Esophagus mucosa (tissue), 1 donor: ENCODE data around the gene LTBP1. TPM values are rescaled to one million over a fixed set of nuclear protein-coding genes. Genes with fewer than 3 reads are reported as not detected.

Experiments used
- ATAC-seq: fragments of 200-7000 bp; cut with Tn5 transposase; one replicate; pipeline ENCODE4 v1.9.1; 2020
- total RNA-seq: library from RNA; stranded (reverse); gene quantifications from one replicate; pipeline ENCODE4 v1.2.4, GENCODE V29; 2023
- donor health status: DM: yes; HTN: yes; CAD: no.

Gene LTBP1
- total RNA-seq, 1 donor from 2014 or later: 33.8 TPM

GRCh38 chr2:33083699-33084387 lies 137.1 kb downstream of the LTBP1 start:
- ATAC-seq: no peak

- no peak for ATAC-seq
Observed at GRCh38 chr2:33084433-33084832, 137.7 kb downstream of the LTBP1 start.

- no peak for ATAC-seq
Observed at GRCh38 chr2:33085646-33086045, 138.9 kb downstream of the LTBP1 start.

GRCh38 chr2:33086400-33087015 lies 139.8 kb downstream of the LTBP1 start:
- peak; percentile 76 for ATAC-seq

DNA sequence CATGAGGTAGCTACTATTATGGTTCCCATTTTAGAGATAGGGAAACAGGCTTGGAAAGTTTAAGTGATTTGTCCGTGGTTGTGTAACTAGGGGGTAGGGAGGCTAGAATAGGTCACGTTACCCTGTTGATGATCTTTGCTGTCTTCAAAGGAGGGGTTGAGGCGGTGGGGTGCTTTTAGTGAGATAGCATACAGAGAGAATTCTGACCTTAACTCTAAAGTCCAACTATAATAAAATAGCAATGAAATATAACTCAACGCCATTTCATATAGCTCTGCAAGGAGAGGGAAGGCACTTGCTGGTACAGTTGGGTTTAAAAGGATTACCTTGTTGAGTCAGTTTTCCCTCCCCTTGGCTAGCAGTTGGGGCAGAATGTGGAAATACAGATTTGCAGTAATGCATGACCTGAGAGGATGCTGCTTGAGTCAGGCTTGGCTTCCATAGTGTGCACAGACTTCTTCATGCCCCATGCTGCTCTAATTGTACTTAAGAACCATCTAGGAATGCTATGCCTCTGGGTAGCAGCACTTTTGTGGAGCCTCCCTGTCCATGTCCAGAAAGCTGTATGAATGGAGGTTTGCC lies 143.9 kb downstream of the LTBP1 start:
- peak; percentile 80 for ATAC-seq

- no peak for ATAC-seq
Observed at GRCh38 chr2:33091541-33092123, 144.9 kb downstream of the LTBP1 start.

DNA sequence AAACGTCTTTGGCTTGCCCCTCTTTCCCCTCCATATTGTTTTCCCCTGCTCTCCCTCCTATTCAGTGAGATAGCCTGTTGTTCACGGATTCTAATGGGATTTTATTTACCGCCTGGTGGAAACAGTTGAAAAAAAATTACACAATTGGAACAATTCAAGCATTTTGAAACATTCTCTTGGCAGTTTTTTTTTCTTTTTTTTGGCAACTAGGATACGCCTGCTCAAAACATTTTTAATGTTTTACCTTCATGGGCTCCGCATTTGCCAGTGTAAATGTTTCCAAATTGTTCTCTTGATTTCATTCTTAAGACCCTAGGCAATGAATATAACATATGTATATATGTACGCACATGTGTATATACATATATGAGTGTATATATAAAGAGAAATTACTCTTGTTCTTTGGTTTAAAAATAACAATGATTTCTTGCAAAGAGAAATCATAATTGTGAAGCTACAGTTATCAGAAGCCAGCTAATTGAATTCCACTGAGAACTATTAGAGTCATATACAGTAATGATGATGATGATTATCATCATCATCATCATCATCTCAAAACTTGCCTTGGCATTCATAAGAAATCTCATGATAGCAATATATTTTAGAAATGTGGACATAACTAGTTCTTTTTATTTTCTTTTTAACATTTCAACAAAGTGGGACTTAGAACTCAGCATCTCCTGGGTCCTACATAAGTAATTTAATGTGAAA lies 146.7 kb downstream of the LTBP1 start:
- ATAC-seq: no peak

DNA sequence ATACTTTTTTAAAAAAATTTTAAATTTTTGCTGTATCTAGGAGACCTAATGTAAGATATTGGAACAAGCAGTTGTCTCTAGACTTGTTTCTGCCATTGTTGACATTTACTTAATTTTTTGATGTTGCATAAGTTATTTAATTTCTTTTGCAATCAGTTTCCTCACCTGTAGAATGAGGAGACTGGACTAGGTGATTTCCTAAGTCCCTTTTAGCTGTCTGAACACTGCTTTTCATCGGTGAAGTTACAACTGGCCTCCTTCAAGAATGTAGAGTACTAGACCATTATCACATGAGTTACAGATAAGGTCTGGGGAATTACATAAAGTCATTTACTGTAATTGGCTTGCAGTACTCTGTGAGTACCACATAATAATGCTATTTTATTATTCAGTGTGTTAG lies 147.6 kb downstream of the LTBP1 start:
- no peak for ATAC-seq

DNA sequence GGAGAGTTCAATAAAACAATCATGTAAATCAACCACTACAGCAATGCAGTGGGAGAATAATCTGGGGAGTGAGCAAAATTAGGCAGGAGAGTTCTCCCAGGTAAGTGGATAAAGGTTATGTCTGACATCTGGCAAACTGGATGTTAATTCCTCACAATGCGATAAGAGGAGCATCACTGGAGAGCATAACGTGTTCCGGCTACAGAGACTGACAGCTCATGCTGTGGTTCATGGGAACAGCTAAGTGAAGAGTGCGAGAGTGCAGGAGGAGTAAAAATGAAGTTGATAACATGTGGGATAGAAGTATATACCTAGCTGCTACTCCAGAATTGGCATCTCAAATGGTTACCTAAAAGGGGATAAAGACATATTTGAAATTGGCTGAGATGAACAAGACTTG lies 153.2 kb downstream of the LTBP1 start:
- no peak for ATAC-seq

GRCh38 chr2:33100921-33101320 lies 154.2 kb downstream of the LTBP1 start:
- no peak for ATAC-seq

- peak; percentile 68 for ATAC-seq
Observed at GRCh38 chr2:33104052-33104623, 157.4 kb downstream of the LTBP1 start.

- ATAC-seq: peak; percentile 45
Observed at GRCh38 chr2:33104726-33105125, 158.0 kb downstream of the LTBP1 start.

GRCh38 chr2:33106115-33106514 lies 159.4 kb downstream of the LTBP1 start:
- ATAC-seq: no peak

DNA sequence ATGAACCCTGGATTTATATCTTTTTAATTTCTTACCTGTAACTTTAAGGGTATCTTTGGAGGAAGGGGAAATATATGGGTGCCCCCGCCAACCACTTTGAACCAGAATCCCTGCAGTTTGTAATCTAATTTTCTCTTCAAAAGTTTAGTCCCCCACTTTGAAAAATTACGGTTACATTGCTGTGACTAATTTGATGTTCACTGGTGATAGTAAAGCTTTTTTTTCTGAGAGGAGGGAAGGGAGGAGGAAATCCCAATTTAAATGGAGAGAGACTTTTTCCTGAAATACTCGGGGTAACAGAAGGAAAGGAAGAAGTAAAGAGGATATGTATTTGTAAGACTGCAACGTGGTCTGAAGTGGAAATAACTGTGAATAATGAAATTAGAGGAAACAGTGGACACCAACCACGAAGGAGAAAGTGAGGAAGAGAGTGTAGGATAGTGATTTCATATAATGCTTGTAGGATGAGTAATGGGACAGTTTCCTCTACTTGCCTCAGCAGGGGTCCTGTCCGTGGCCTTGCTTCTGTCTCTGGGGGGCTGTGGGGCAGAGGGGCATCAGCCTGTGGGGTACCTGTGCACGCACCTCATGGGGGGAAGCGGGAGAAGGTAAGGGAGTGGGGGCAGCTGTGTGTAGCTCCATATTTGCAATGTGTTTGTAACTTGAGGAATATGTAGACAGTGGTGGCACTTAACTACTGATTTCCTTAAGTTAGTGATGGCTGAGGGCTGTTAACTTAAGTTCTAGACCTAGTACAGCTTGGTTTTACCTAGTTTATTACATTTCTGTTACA lies 161.1 kb downstream of the LTBP1 start:
- no peak for ATAC-seq

DNA sequence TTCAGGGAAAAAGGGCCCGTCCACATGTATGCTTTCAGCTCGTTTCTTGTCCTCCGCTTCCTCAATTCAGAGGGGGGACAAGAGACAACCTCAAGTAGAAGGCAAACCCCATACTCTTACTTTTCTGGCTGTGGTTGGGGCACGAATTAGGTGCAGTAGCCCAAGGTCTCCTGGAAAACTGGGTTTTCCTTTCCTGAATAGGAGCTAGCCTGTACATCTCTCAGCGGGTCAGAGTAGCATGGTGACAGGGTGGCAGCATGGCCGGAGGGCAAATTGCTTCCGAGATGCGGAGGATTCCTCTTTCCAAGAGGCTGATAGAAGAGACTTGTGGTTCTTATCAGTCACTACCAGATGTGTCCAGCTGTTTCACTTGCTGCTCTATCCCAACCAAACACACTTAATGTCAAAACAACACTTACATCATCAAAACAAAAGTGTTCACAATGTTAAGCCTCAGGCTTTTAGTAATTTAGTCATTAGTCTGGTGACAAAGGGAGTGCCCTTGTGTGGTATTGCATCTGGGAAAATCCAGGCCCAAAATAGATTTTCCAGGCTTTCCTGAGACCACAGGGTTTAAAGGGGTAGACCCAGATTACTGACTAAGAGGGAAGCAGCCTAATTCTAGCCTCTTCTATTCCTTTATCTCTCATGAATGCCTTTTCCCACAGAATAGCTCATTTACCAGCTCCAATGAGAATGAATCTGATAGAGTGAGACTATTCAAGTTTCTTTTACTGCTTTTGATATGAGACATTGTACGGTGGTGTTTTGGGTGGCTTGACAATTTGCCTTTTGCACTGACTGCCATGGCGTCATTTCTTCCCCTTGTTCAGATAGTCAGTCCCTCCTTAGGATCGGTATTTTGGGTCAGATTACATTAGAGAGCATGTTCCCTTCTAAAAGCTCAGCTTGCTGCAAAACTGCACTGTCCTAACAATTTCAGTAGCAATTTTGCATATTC lies 162.0 kb downstream of the LTBP1 start:
- no peak for ATAC-seq

- no peak for ATAC-seq
Observed at GRCh38 chr2:33110461-33110860, 163.7 kb downstream of the LTBP1 start.

DNA sequence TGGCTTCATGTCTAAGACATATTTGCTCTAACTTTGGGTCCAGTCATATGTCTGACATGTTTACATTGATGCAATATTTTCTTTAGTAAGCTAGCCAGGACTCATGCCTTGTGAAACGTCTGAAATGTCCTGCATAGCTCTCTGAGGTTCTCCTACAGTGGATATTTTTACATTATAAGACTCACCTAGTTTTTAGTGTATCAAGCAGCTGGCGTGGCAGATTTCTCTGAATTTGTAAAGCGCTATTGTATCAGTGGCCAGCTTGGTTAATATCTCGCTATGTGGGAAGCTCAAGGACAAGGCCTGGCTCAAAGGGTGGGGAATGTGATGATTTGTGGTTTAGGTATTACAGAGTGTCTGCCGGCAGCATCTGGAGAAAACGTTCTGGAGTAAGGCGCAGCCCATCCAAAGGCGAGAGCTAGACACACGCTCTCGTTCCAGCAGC lies 164.3 kb downstream of the LTBP1 start:
- no peak for ATAC-seq

DNA sequence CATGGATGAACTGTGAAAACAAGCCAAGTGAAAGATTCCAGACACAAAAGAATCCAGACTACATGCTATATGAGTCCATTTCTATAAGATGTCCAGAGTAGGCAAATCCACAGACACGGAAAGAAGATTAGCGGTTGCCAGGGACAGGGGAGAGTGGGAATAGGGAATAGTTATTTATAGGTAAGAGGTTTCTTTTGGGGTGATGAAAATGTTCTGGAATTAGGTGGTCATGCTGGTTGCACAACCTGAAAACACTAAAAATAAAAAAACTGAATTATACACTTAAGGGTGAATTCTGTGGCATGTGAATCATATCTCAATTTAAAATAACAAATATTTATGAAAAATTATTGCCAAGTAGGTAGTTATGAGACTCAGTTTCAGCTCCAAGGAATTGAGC lies 168.4 kb downstream of the LTBP1 start:
- ATAC-seq: no peak

DNA sequence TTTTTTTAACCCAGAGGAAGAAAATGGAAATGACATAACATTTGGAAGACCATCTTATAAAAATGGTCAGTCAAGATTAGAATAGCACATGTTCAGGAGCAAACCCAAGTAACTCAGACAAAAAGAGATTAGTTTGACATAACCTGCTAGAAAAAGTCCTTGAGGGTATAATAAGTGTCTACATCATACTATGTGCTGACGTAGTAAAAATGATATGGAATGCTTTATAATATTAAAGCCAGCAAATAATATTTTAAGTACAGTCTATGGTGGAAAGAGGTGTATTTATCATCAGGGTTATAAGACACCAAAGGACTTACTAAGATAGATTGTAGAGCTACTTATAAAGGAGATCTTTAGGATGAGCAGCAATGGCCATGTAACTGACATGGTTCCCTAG lies 169.0 kb downstream of the LTBP1 start:
- no peak for ATAC-seq

DNA sequence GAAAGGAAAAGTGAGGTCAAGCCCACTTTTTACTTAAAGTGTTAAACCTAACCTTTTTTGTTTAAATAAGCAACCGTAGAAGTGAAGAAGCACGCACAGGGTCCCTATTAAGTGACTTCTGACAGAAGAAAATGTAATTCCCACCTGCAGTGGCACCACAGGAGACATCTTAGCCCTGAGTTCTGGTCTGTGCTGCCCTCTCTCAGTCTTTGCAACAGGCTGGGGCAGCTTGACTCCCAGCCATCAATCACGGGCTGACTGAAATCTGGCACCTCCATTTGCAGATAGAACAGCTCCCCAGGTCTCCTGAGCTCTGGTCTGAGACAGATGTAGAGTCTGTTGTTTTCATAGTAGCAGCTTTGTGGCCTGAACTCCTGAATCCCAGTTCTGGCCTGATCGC lies 170.0 kb downstream of the LTBP1 start:
- no peak for ATAC-seq

DNA sequence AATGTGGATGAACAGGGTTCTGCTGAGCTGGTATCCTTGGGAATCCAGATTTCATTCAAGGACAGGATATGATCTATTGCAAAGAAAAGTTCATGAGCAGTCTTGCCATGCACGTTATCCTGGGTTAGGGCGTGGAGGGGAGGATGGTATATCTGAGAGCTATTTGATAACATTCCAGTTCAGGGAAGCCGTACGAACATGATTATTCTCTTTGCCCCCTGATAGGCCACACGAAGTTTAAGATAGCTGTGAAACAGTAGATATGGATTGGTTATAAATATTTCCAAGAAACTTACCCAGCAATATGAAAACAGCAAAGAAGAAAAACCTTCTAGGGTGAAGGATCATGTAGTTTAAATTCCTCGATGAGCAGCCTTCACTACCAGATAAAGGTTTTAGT lies 171.9 kb downstream of the LTBP1 start:
- no peak for ATAC-seq
